Uterus (tissue), 4 donors: Measurements from ENCODE around the gene TMCO4. TPM values are rescaled to one million over a fixed set of nuclear protein-coding genes. Genes with fewer than 3 reads are reported as not detected.
"Not testable (repeated sequence)": the region's sequence is repeated elsewhere in the genome, so short reads cannot be mapped to it uniquely, and the experiment has no call there.

Experiments
- DNase-seq, 2 donors: peaks; one replicate each; pipeline ENCODE4 v3.0.0-alpha.2; 2019 to 2020
- H3K27ac ChIP-seq, 2 donors: fragments of 200-600 bp; sonication (generic); 1 replicate in 1 of 2; 2 replicates in 1 of 2; pipeline ENCODE4 v1.5.1; 2016 to 2018
- H3K27me3 ChIP-seq, 2 donors: fragments of 200-600 bp; sonication (generic); one replicate each; pipeline ENCODE4 v1.5.1; 2018 to 2019; ENCODE audit warnings: control low read depth in 1 of 2
- H3K36me3 ChIP-seq, 2 donors: fragments of 200-600 bp; sonication (generic); one replicate each; pipeline ENCODE4 v1.5.1; 2019; ENCODE audit warnings: control low read depth in 1 of 2
- H3K4me1 ChIP-seq, 2 donors: fragments of 200-600 bp; sonication (generic); one replicate each; pipeline ENCODE4 v1.5.1; 2018 to 2019; ENCODE audit warnings: control low read depth in 1 of 2
- H3K4me3 ChIP-seq, 2 donors: fragments of 200-600 bp; sonication (generic); 1 replicate in 1 of 2; 2 replicates in 1 of 2; pipeline ENCODE4 v1.5.1; 2018 to 2019; ENCODE audit warnings: mild to moderate bottlenecking in 1 of 2
- H3K9me3 ChIP-seq, 2 donors: fragments of 200-600 bp; sonication (generic); one replicate each; pipeline ENCODE4 v1.5.1; 2019; ENCODE audit warnings: control low read depth in 1 of 2
- CTCF ChIP-seq, 4 experiments: fragments of 200-600 bp in 2 of 4; fragments of 450-650 bp in 2 of 4; sonication (generic) in 2 of 4; IDR thresholded peaks; one replicate each; pipeline ENCODE4 v1.5.1; 2016 to 2019; ENCODE audit warnings: antibody characterized with exemption in 4 of 4, mild to moderate bottlenecking in 2 of 4, moderate library complexity in 1 of 4
- POLR2A ChIP-seq, 2 donors: fragments of 450-650 bp; IDR thresholded peaks; one replicate each; pipeline ENCODE4 v1.6.1; 2016; ENCODE audit warnings: antibody characterized with exemption in 2 of 2, mild to moderate bottlenecking in 1 of 2, moderate library complexity in 1 of 2
- intact Hi-C: fragments of 100-400 bp; cut with DNase I; formaldehyde crosslinking; loops from one replicate; pipeline ENCODE4 v1.15.1; 2023; ENCODE audit warnings: low total_unique reads
- total RNA-seq, 4 donors: library from RNA; depleted of rRNA in 3 of 4; stranded (reverse); fragments of >200 nt in 3 of 4; gene quantifications; one replicate each; pipeline versions ENCODE4 v1.1.0 to v1.2.4, GENCODE V29; 2014 to 2023
- donor health status: DM: yes; HTN: yes; CAD: no.

The TMCO4 gene
- total RNA-seq, 4 donors from 2014 or later, result 11.8 to 41.2 (median 21.8) TPM

GRCh38 chr1:19635646-19636045 lies 164.1 kb downstream of the TMCO4 start:
- Histone ChIP-seq H3K9me3 (no peaks in the 10 kb centered on the region), H3K27ac (no peak overlapping the region), H3K4me3 (no peak overlapping the region), H3K27me3 (no peaks in the 10 kb centered on the region), H3K36me3 (no peaks in the 10 kb centered on the region), H3K4me1 (no peaks in the 10 kb centered on the region)
- intact Hi-C loops, result no loop called here
- TF ChIP-seq POLR2A (IDR thresholded peaks at IDR 0.05) (no peak), CTCF (IDR thresholded peaks at IDR 0.05) (no peak)
- no peak for DNase-seq

GRCh38 chr1:19635064-19635463 lies 164.7 kb downstream of the TMCO4 start:
- H3K9me3 ChIP-seq, H3K27me3 ChIP-seq, intact Hi-C loops, H3K36me3 ChIP-seq, H3K4me3 ChIP-seq, DNase-seq, H3K4me1 ChIP-seq, H3K27ac ChIP-seq: not testable (repeated sequence)

GRCh38 chr1:19633106-19633505 lies 166.6 kb downstream of the TMCO4 start:
- no peaks in the 10 kb centered on the region for H3K27me3 ChIP-seq
- no peak overlapping the region for H3K27ac ChIP-seq
- no peak for DNase-seq
- intact Hi-C loops, result no loop called here
- H3K4me1 ChIP-seq, result no peaks in the 10 kb centered on the region
- H3K36me3 ChIP-seq, result no peaks in the 10 kb centered on the region
- H3K4me3 ChIP-seq, result no peak overlapping the region
- no peak for TF ChIP-seq CTCF (IDR thresholded peaks at IDR 0.05)
- TF ChIP-seq POLR2A (IDR thresholded peaks at IDR 0.05), result no peak
- no peaks in the 10 kb centered on the region for H3K9me3 ChIP-seq

Other genes starting within 250 kb of the TMCO4 start
- 100 to 1,000 TPM in 1 of 4 donors, 10 to 100 TPM in 3; 54.1 to 222 (median 71.1) TPM for gene NBL1, start 155.6 kb downstream of the TMCO4 start, total RNA-seq
- gene HTR6, start 135.0 kb downstream of the TMCO4 start, total RNA-seq, result not detected
- under 1 TPM in 1 of 4 donors, not detected in 3; 0.29 TPM for gene RNF186, start 15.4 kb upstream of the TMCO4 start, total RNA-seq
- gene OTUD3, start 82.5 kb upstream of the TMCO4 start, total RNA-seq, result 10 to 100 TPM in 2 of 4 donors, 1 to 10 TPM in 2; 2.6 to 20.8 (median 10.7) TPM
- gene PLA2G2E, start 123.7 kb upstream of the TMCO4 start, total RNA-seq, result not detected
- 10 to 100 TPM in 1 of 4 donors, 1 to 10 TPM in 1, not detected in 2; 2.7 to 47.6 TPM for gene PLA2G2A, start 179.7 kb upstream of the TMCO4 start, total RNA-seq